K562 (cell line): Measurements from ENCODE around the gene TRIO. TPM values are rescaled to one million over a fixed set of nuclear protein-coding genes. Genes with fewer than 3 reads are reported as not detected.

Source experiments
- ATAC-seq: fragments of 200-7000 bp; cut with Tn5 transposase; 3 replicates; pipeline ENCODE4 v1.9.1; 2020; ENCODE audit warnings: moderate library complexity
- BruUV-seq: library from RNA; stranded (reverse); fragments of 400-500 nt; replicated peaks from 2 replicates; lab custom pipeline; 2021; lab: Mats Ljungman, UMichigan
- CTCF ChIA-PET: fragments of 300-600 bp; formaldehyde crosslinking; extraction: SDS; loops from one replicate; lab custom pipeline; 2021; ENCODE audit warnings: low intra/inter-chr PET ratio; lab: Yijun Ruan, JAX
- POLR2A ChIA-PET: fragments of 300-600, 350-650 bp; sonication (Branson Sonifier 250); formaldehyde crosslinking; extraction: SDS; loops from one replicate; lab custom pipeline; 2021; ENCODE audit warnings: antibody characterized with exemption, inconsistent platforms; lab: Yijun Ruan, JAX
- DNase-seq, 4 experiments: peaks; one replicate each; pipeline versions ENCODE4 v3.0.0 to v3.0.0-alpha.2; 2011 to 2018; ENCODE audit warnings: low spot score in 3 of 4, mixed read lengths in 3 of 4; ENCODE audit errors: extremely low read depth in 1 of 4
- FAIRE-seq: peaks from 2 replicates; lab custom pipeline; 2011; peaks lifted over from hg19 to GRCh38; lab: Jason Lieb, UNC
- H2AFZ ChIP-seq: 2 replicates; pipeline ENCODE4 v1.6.0; 2011; ENCODE audit warnings: low read depth, low read length, control low read depth, inconsistent platforms
- H3K27ac ChIP-seq: fragments of 200-600 bp; 3 replicates; pipeline ENCODE4 v1.8.0; 2011; ENCODE audit warnings: low read depth, mild to moderate bottlenecking, control low read depth, inconsistent platforms, low read length, moderate library complexity, mixed read lengths; ENCODE audit errors: extremely low read depth
- H3K27me3 ChIP-seq, 2 experiments: fragments of 300-600 bp in 1 of 2; 2 replicates in 1 of 2; 3 replicates in 1 of 2; pipeline versions ENCODE4 v1.6.0 to v1.8.0; 2011; ENCODE audit warnings: inconsistent platforms in 2 of 2, low read length in 2 of 2, mild to moderate bottlenecking in 1 of 2, mixed read lengths in 1 of 2, moderate library complexity in 1 of 2; ENCODE audit not compliant: control insufficient read depth in 2 of 2, insufficient read depth in 2 of 2
- H3K36me3 ChIP-seq: fragments of 300-600 bp; 3 replicates; pipeline ENCODE4 v1.8.0; 2011; ENCODE audit warnings: mild to moderate bottlenecking, low read length, inconsistent platforms; ENCODE audit not compliant: control insufficient read depth, insufficient read depth
- H3K4me1 ChIP-seq, 2 experiments: fragments of 200-600 bp in 1 of 2; replicated peaks in 1 of 2; 2 replicates in 1 of 2; 3 replicates in 1 of 2; pipeline versions ENCODE4 v1.5.1 to v1.8.0; 2011; ENCODE audit warnings: inconsistent platforms in 2 of 2, low read length in 2 of 2, mild to moderate bottlenecking in 1 of 2, mixed read lengths in 1 of 2, moderate library complexity in 1 of 2; ENCODE audit not compliant: control insufficient read depth in 2 of 2, insufficient read depth in 2 of 2
- H3K4me2 ChIP-seq: 2 replicates; pipeline ENCODE4 v1.6.1; 2011; ENCODE audit warnings: low read length, control low read depth, inconsistent platforms, mixed read lengths; ENCODE audit not compliant: insufficient read depth
- H3K4me3 ChIP-seq: fragments of 200-600 bp; sonication (generic), shearing (Covaris generic); 2 replicates; pipeline ENCODE4 v1.5.1; 2016; ENCODE audit warnings: control low read depth, inconsistent platforms
- H3K79me2 ChIP-seq: fragments of 200-600 bp; 3 replicates; pipeline ENCODE4 v1.8.0; 2011; ENCODE audit warnings: low read length, inconsistent platforms; ENCODE audit not compliant: control insufficient read depth, insufficient read depth
- H3K9ac ChIP-seq, 2 experiments: 2 replicates each; pipeline versions ENCODE4 v1.6.0 to v1.6.1; 2011; ENCODE audit warnings: low read depth in 2 of 2, low read length in 2 of 2, control low read depth in 1 of 2, inconsistent platforms in 1 of 2, mild to moderate bottlenecking in 1 of 2, mixed read lengths in 1 of 2; ENCODE audit not compliant: insufficient read depth in 1 of 2
- H3K9me1 ChIP-seq: one replicate; pipeline ENCODE4 v1.6.0; 2011; ENCODE audit warnings: inconsistent platforms, mild to moderate bottlenecking, low read length, moderate library complexity; ENCODE audit not compliant: control insufficient read depth, insufficient read depth
- H3K9me3 ChIP-seq: replicated peaks from 2 replicates; pipeline ENCODE4 v1.5.1; 2011; ENCODE audit warnings: low read depth, low read length, inconsistent platforms; ENCODE audit not compliant: control insufficient read depth, insufficient read depth
- H4K20me1 ChIP-seq: replicated peaks from 2 replicates; pipeline ENCODE4 v1.6.1; 2011; ENCODE audit warnings: low read length, inconsistent platforms, mixed read lengths; ENCODE audit not compliant: control insufficient read depth, insufficient read depth
- ARID1B ChIP-seq: fragments of 450-650 bp; IDR thresholded peaks from 2 replicates; pipeline ENCODE4 v1.6.1; 2016; ENCODE audit warnings: antibody characterized with exemption, mild to moderate bottlenecking, inconsistent platforms
- CBFA2T3 ChIP-seq: fragments of 450-650 bp; IDR thresholded peaks from 2 replicates; pipeline ENCODE4 v1.6.1; 2017
- CBX8 ChIP-seq: fragments of 200-600 bp; sonication (generic); IDR thresholded peaks from 2 replicates; pipeline ENCODE4 v1.6.1; 2012; ENCODE audit warnings: borderline replicate concordance, mixed run types, low read depth, mild to moderate bottlenecking, moderate library complexity, mixed read lengths, low read length, control low read depth, inconsistent platforms; ENCODE audit not compliant: poor library complexity, severe bottlenecking; ENCODE audit errors: extremely low read depth
- HNRNPL ChIP-seq: fragments of 200-400 bp; formaldehyde crosslinking; IDR thresholded peaks from 2 replicates; pipeline ENCODE4 v1.6.1; 2017; ENCODE audit warnings: low read depth, mild to moderate bottlenecking, low read length
- LEF1 ChIP-seq: fragments of 450-650 bp; IDR thresholded peaks from 2 replicates; pipeline ENCODE4 v1.6.1; 2016; ENCODE audit warnings: mild to moderate bottlenecking
- MEF2D ChIP-seq: conservative IDR thresholded peaks from 2 replicates; pipeline ENCODE4 v1.6.1; 2016; ENCODE audit warnings: low read depth, missing genetic modification characterization, missing compliant biosample characterization
- RBM15 ChIP-seq: fragments of 200-400 bp; formaldehyde crosslinking; IDR thresholded peaks from 2 replicates; pipeline ENCODE4 v1.6.1; 2018; ENCODE audit warnings: mild to moderate bottlenecking, low read length, moderate library complexity; ENCODE audit not compliant: insufficient read depth
- RFX5 ChIP-seq: IDR thresholded peaks from 2 replicates; pipeline ENCODE4 v1.6.1; 2011; ENCODE audit warnings: low read depth, mild to moderate bottlenecking, improper control_type of control experiment, low read length
- SAFB2 ChIP-seq: fragments of 200-400 bp; formaldehyde crosslinking; IDR thresholded peaks from 2 replicates; pipeline ENCODE4 v1.6.1; 2018; ENCODE audit warnings: borderline replicate concordance, low read length, low read depth, moderate library complexity; ENCODE audit not compliant: severe bottlenecking
- SRSF1 ChIP-seq: fragments of 200-400 bp; formaldehyde crosslinking; IDR thresholded peaks from 2 replicates; pipeline ENCODE4 v1.6.1; 2017; ENCODE audit warnings: mild to moderate bottlenecking, low read depth, low read length, moderate library complexity
- ZNF140 ChIP-seq: fragments of 250-450 bp; sonication (Bioruptor Pico); IDR thresholded peaks from 2 replicates; pipeline ENCODE4 v1.8.0; 2021; ENCODE audit warnings: moderate library complexity, mild to moderate bottlenecking, inconsistent platforms
- ZSCAN29 ChIP-seq: fragments of 450-650 bp; IDR thresholded peaks from 2 replicates; pipeline ENCODE4 v1.6.1; 2017
- WGBS: fragments of 100-300 bp; shearing (Covaris generic); methylation state at CpG from one replicate; pipeline ENCODE4 v1.1.6; 2016; ENCODE audit warnings: low coverage, mixed read lengths; ENCODE audit not compliant: insufficient coverage; ENCODE audit errors: missing lambda C conversion rate; 5-methylcytosine and 5-hydroxymethylcytosine counted together
- in situ Hi-C: fragments of 300-500 bp; cut with MboI; formaldehyde crosslinking; loops from 4 replicates; pipeline ENCODE4 v1.15.0; 2018; ENCODE audit warnings: inconsistent platforms, mixed read lengths
- intact Hi-C: fragments of 100-400 bp; cut with micrococcal nuclease; formaldehyde crosslinking; loops from 2 replicates; pipeline ENCODE4 v1.14.2; 2022
- polyA plus RNA-seq, 8 experiments: library from polyadenylated mRNA; depleted of rRNA in 4 of 8; stranded (reverse) in 5 of 8; unstranded in 3 of 8; fragments of >200 nt; fragmentation: Nextera tagmentation in 2 of 8; fragmentation: Illumina TruSeq in 1 of 8; extraction: Ambion mirVana in 2 of 8; extraction: Trizol in 1 of 8; gene quantifications; 2 replicates each; pipeline versions ENCODE4 v1.2.1 to v1.2.3, GENCODE V29; 2011 to 2014; ENCODE audit warnings: inconsistent platforms in 1 of 8, missing spikeins in 1 of 8
- total RNA-seq, 7 experiments: library from RNA; depleted of rRNA in 6 of 7; stranded (reverse); fragments of >200 nt in 6 of 7; fragmentation: Illumina TruSeq in 2 of 7; extraction: Trizol in 2 of 7; gene quantifications; 2 replicates each; pipeline versions ENCODE4 v1.2.1 to v1.2.3, GENCODE V29; 2011 to 2021; ENCODE audit warnings: low replicate concordance in 1 of 7
- TF ChIP-seq, protein P1 (sequence below): fragments of 250-450 bp; sonication (Bioruptor Pico); IDR thresholded peaks from 2 replicates; pipeline ENCODE4 v1.9.0; 2021; ENCODE audit warnings: mild to moderate bottlenecking
- TF ChIP-seq, protein P2 (sequence below): fragments of 450-650 bp; formaldehyde crosslinking; IDR thresholded peaks from 2 replicates; pipeline ENCODE4 v1.4.0; 2020; ENCODE audit warnings: mild to moderate bottlenecking
- TF ChIP-seq, protein P3 (sequence below), 2 experiments: fragments of 450-650 bp; formaldehyde crosslinking in 1 of 2; IDR thresholded peaks; 2 replicates each; pipeline versions ENCODE4 v1.4.0 to v1.6.1; 2014 to 2020; ENCODE audit warnings: mild to moderate bottlenecking in 2 of 2, borderline replicate concordance in 1 of 2, low read depth in 1 of 2

The TRIO gene
- total and polyA plus RNA-seq, 9 of the 15 experiments (the other 6 are each of a cell fraction or from before 2014, with no cell fraction given) = 0.24 to 5.0 (median 1.1) TPM

DNA sequence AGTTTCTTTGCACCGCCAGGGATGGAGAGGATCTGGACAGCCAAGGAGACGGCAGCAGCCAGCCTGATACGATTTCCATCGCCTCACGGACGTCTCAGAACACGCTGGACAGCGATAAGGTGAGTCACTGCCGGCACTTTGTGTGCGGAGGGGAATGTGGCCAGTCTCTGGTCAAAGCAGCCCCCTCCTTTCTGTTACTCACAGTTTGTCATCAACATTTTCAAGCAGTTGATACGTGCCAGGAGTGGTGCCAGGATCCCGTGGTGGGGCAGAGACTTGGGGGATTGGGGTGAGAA, 263.4 kb downstream of the TRIO start:
- intact Hi-C loops = no loop called here
- no TSS peak for BruUV-seq
- ATAC-seq (peak; percentile 57), DNase-seq (peak in 1 of 4 experiments; percentile 35), FAIRE-seq (peak; percentile 55)
- Histone ChIP-seq H3K9ac (no peak overlapping the region), H3K27me3 (peaks cover 5 to 24% of the 10 kb centered on the region in 2 experiments; a peak in 4 of 5 replicates), H4K20me1 (no peaks in the 10 kb centered on the region), H3K79me2 (no peaks in the 10 kb centered on the region), H3K4me2 (no peak overlapping the region), H3K27ac (no peak overlapping the region), H3K9me3 (no peaks in the 10 kb centered on the region), H3K36me3 (no peaks in the 10 kb centered on the region), H3K4me3 (no peak overlapping the region), H3K4me1 (no peaks in the 10 kb centered on the region), H3K9me1 (no peaks in the 10 kb centered on the region), H2AFZ (no peak overlapping the region)
- in situ Hi-C loops = no loop called here
- CTCF ChIA-PET = no interaction called here
- whole genome bisulfite sequencing = 0% methylated on average over 12 of the region's 12 CpGs
- POLR2A ChIA-PET = no interaction called here
- TF ChIP-seq ARID1B = 0 out of 2 replicates have a peak, but pooled peaks have one; percentile 11
- no peak for TF ChIP-seq ZNF140 (CRISPR knock-in tag)
- TF ChIP-seq, protein P1, sequence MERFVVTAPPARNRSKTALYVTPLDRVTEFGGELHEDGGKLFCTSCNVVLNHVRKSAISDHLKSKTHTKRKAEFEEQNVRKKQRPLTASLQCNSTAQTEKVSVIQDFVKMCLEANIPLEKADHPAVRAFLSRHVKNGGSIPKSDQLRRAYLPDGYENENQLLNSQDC (CRISPR knock-in tag) = no peak
- TF ChIP-seq, protein P2, sequence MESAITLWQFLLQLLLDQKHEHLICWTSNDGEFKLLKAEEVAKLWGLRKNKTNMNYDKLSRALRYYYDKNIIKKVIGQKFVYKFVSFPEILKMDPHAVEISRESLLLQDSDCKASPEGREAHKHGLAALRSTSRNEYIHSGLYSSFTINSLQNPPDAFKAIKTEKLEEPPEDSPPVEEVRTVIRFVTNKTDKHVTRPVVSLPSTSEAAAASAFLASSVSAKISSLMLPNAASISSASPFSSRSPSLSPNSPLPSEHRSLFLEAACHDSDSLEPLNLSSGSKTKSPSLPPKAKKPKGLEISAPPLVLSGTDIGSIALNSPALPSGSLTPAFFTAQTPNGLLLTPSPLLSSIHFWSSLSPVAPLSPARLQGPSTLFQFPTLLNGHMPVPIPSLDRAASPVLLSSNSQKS (CRISPR knock-in tag) = no peak
- no peak for TF ChIP-seq MEF2D (tag)
- TF ChIP-seq SAFB2 = no peak
- no peak for TF ChIP-seq RBM15
- peak; percentile 18; the same call in 1 of the 2 replicates for TF ChIP-seq CBFA2T3
- no peak for TF ChIP-seq ZSCAN29
- no peak for TF ChIP-seq RFX5
- TF ChIP-seq LEF1 = no peak
- TF ChIP-seq, protein P3, sequence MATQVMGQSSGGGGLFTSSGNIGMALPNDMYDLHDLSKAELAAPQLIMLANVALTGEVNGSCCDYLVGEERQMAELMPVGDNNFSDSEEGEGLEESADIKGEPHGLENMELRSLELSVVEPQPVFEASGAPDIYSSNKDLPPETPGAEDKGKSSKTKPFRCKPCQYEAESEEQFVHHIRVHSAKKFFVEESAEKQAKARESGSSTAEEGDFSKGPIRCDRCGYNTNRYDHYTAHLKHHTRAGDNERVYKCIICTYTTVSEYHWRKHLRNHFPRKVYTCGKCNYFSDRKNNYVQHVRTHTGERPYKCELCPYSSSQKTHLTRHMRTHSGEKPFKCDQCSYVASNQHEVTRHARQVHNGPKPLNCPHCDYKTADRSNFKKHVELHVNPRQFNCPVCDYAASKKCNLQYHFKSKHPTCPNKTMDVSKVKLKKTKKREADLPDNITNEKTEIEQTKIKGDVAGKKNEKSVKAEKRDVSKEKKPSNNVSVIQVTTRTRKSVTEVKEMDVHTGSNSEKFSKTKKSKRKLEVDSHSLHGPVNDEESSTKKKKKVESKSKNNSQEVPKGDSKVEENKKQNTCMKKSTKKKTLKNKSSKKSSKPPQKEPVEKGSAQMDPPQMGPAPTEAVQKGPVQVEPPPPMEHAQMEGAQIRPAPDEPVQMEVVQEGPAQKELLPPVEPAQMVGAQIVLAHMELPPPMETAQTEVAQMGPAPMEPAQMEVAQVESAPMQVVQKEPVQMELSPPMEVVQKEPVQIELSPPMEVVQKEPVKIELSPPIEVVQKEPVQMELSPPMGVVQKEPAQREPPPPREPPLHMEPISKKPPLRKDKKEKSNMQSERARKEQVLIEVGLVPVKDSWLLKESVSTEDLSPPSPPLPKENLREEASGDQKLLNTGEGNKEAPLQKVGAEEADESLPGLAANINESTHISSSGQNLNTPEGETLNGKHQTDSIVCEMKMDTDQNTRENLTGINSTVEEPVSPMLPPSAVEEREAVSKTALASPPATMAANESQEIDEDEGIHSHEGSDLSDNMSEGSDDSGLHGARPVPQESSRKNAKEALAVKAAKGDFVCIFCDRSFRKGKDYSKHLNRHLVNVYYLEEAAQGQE (IDR thresholded peaks at IDR 0.05; ENCODE audit: borderline replicate concordance) = peak; percentile 58
- TF ChIP-seq, protein P3 (CRISPR knock-in tag; IDR thresholded peaks at IDR 0.05; ENCODE audit: low read depth) = 0 out of 2 replicates have a peak, but pooled peaks have one; percentile 29
- TF ChIP-seq SRSF1 = no peak
- no peak for TF ChIP-seq CBX8
- no peak for TF ChIP-seq HNRNPL
